HepG2 (cell line): ENCODE results near the gene ABCA2. TPM values are rescaled to one million over a fixed set of nuclear protein-coding genes. Genes with fewer than 3 reads are reported as not detected.
A peak's percentile ranks its signal among the peaks of the same experiment; 100 is the strongest.

Experiments
- FOXP1 ChIP-seq, 2 experiments: fragments of 450-650 bp in 1 of 2; IDR thresholded peaks; 2 replicates each; pipeline ENCODE4 v1.6.1; 2017 to 2018; ENCODE audit warnings: antibody characterized with exemption in 1 of 2
- KLF12 ChIP-seq: sonication (generic); formaldehyde crosslinking; IDR thresholded peaks from 2 replicates; pipeline ENCODE4 v1.4.0; 2020; ENCODE audit warnings: missing genetic modification reagents, borderline replicate concordance
- MED8 ChIP-seq: sonication (generic); formaldehyde crosslinking; IDR thresholded peaks from 2 replicates; pipeline ENCODE4 v1.8.1; 2023; ENCODE audit warnings: mild to moderate bottlenecking, missing genetic modification reagents; ENCODE audit not compliant: insufficient replicate concordance
- MTA3 ChIP-seq: sonication (generic); formaldehyde crosslinking; IDR thresholded peaks from 2 replicates; pipeline ENCODE4 v1.4.0; 2020; ENCODE audit warnings: missing genetic modification reagents
- MXI1 ChIP-seq: IDR thresholded peaks from 3 replicates; pipeline ENCODE4 v1.6.1; 2012; ENCODE audit warnings: low read depth, low read length, inconsistent platforms, borderline replicate concordance
- SATB2 ChIP-seq: sonication (generic); formaldehyde crosslinking; IDR thresholded peaks from 2 replicates; pipeline ENCODE4 v1.5.0; 2020; ENCODE audit warnings: missing genetic modification reagents
- TEAD2 ChIP-seq: sonication (generic); formaldehyde crosslinking; IDR thresholded peaks from 2 replicates; pipeline ENCODE4 v1.9.0; 2021; ENCODE audit warnings: missing genetic modification reagents
- ZFY ChIP-seq: sonication (generic); formaldehyde crosslinking; IDR thresholded peaks from 2 replicates; pipeline ENCODE4 v1.4.0; 2020; ENCODE audit warnings: missing genetic modification reagents
- ZNF777 ChIP-seq: sonication (generic); formaldehyde crosslinking; IDR thresholded peaks from 2 replicates; pipeline ENCODE4 v1.4.0; 2020; ENCODE audit warnings: missing genetic modification reagents
- polyA plus RNA-seq, 8 experiments: library from polyadenylated mRNA; depleted of rRNA in 3 of 8; stranded (reverse) in 7 of 8; unstranded in 1 of 8; fragments of >200 nt; fragmentation: Illumina TruSeq in 4 of 8; extraction: Trizol in 4 of 8; gene quantifications; 2 replicates each; pipeline versions ENCODE4 v1.2.1 to v1.2.3, GENCODE V29; 2011 to 2016; ENCODE audit warnings: low read depth in 4 of 8, missing spikeins in 1 of 8, mixed read lengths in 1 of 8; ENCODE audit not compliant: insufficient read depth in 1 of 8
- total RNA-seq, 5 experiments: library from RNA; depleted of rRNA; stranded (reverse); fragments of >200 nt; fragmentation: Illumina TruSeq; extraction: Trizol; gene quantifications; 2 replicates each; pipeline ENCODE4 v1.2.3, GENCODE V29; 2016; ENCODE audit warnings: low read depth in 1 of 5
- TF ChIP-seq, protein P1 (sequence below), 2 experiments: sonication (generic) in 1 of 2; formaldehyde crosslinking in 1 of 2; IDR thresholded peaks; 2 replicates each; pipeline versions ENCODE4 v1.5.1 to v1.6.1; 2011 to 2020; ENCODE audit warnings: borderline replicate concordance in 1 of 2, low read depth in 1 of 2, low read length in 1 of 2, mild to moderate bottlenecking in 1 of 2, missing genetic modification reagents in 1 of 2, moderate library complexity in 1 of 2
- TF ChIP-seq, protein P2 (sequence below): sonication (generic); formaldehyde crosslinking; IDR thresholded peaks from 2 replicates; pipeline ENCODE4 v1.4.0; 2020; ENCODE audit warnings: missing genetic modification reagents, mild to moderate bottlenecking, borderline replicate concordance
- TF ChIP-seq, protein P3 (sequence below): sonication (generic); formaldehyde crosslinking; IDR thresholded peaks from 2 replicates; pipeline ENCODE4 v1.4.0; 2020; ENCODE audit warnings: missing genetic modification reagents, borderline replicate concordance
- TF ChIP-seq, protein P4 (sequence below): sonication (generic); formaldehyde crosslinking; IDR thresholded peaks from 2 replicates; pipeline ENCODE4 v1.5.0; 2020; ENCODE audit warnings: missing genetic modification reagents
- TF ChIP-seq, protein P5 (sequence below): IDR thresholded peaks from 2 replicates; pipeline ENCODE4 v1.6.1; 2016; ENCODE audit warnings: missing genetic modification reagents, missing compliant biosample characterization
- TF ChIP-seq, protein P6 (sequence below): sonication (generic); formaldehyde crosslinking; IDR thresholded peaks from 2 replicates; pipeline ENCODE4 v1.4.0; 2020; ENCODE audit warnings: missing genetic modification reagents, borderline replicate concordance

The ABCA2 gene
- total and polyA plus RNA-seq, 2 of the 13 experiments (the other 11 are each of a cell fraction or from before 2014, with no cell fraction given), result 2.9 to 19.2 TPM

DNA sequence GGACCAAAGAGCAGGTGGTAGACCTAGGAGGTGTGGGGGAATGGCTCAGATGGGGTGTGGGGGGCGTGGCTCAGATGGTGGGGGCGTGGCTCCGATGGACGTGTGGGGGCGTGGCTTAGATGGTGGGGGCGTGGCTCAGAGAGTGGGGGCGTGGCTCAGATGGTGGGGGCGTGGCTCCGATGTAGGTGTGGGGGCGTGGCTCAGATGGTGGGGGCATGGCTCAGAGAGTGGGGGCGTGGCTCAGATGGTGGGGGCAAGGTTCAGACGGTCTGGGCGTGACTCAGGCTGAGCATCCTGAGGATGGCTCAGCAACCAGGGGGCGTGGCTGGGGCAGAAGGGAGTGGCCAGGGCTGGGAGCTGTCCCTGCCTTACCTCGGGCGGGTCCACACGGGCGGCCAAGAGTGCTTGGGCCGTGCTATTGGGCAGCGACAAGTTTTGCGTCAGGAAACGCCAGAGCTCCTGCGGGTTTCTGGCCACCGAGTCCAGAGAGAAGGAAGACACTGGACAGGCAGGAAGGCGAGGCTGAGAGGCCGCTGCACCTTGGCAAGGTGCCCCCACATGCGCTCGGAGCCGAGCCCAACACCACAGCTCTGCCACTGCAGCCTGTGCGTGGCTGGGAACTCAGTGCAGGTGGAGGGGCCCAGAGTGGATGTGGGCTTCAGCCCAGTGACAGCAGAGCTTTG lies 5.9 kb downstream of the ABCA2 start (continued):
- TF ChIP-seq, protein P1, sequence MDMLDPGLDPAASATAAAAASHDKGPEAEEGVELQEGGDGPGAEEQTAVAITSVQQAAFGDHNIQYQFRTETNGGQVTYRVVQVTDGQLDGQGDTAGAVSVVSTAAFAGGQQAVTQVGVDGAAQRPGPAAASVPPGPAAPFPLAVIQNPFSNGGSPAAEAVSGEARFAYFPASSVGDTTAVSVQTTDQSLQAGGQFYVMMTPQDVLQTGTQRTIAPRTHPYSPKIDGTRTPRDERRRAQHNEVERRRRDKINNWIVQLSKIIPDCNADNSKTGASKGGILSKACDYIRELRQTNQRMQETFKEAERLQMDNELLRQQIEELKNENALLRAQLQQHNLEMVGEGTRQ (IDR thresholded peaks at IDR 0.05; ENCODE audit: low read depth, low read length), result no peak
- TF ChIP-seq, protein P1 (CRISPR knock-in tag; IDR thresholded peaks at IDR 0.05; ENCODE audit: borderline replicate concordance), result peak; percentile 17; the same call in 1 of the 2 replicates
- TF ChIP-seq, protein P2, sequence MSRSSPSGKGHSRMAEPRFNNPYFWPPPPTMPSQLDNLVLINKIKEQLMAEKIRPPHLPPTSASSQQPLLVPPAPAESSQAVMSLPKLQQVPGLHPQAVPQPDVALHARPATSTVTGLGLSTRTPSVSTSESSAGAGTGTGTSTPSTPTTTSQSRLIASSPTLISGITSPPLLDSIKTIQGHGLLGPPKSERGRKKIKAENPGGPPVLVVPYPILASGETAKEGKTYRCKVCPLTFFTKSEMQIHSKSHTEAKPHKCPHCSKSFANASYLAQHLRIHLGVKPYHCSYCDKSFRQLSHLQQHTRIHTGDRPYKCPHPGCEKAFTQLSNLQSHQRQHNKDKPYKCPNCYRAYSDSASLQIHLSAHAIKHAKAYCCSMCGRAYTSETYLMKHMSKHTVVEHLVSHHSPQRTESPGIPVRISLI (CRISPR knock-in tag), result 0 out of 2 replicates have a peak, but pooled peaks have one; percentile 6
- TF ChIP-seq, protein P3, sequence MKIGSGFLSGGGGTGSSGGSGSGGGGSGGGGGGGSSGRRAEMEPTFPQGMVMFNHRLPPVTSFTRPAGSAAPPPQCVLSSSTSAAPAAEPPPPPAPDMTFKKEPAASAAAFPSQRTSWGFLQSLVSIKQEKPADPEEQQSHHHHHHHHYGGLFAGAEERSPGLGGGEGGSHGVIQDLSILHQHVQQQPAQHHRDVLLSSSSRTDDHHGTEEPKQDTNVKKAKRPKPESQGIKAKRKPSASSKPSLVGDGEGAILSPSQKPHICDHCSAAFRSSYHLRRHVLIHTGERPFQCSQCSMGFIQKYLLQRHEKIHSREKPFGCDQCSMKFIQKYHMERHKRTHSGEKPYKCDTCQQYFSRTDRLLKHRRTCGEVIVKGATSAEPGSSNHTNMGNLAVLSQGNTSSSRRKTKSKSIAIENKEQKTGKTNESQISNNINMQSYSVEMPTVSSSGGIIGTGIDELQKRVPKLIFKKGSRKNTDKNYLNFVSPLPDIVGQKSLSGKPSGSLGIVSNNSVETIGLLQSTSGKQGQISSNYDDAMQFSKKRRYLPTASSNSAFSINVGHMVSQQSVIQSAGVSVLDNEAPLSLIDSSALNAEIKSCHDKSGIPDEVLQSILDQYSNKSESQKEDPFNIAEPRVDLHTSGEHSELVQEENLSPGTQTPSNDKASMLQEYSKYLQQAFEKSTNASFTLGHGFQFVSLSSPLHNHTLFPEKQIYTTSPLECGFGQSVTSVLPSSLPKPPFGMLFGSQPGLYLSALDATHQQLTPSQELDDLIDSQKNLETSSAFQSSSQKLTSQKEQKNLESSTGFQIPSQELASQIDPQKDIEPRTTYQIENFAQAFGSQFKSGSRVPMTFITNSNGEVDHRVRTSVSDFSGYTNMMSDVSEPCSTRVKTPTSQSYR (CRISPR knock-in tag), result no peak
- no peak for TF ChIP-seq SATB2 (CRISPR knock-in tag)
- TF ChIP-seq KLF12 (CRISPR knock-in tag), result 0 out of 2 replicates have a peak, but pooled peaks have one; percentile 49
- no peak for TF ChIP-seq MED8 (CRISPR knock-in tag)
- TF ChIP-seq ZNF777 (CRISPR knock-in tag), result no peak
- no peak for TF ChIP-seq FOXP1 (IDR thresholded peaks at IDR 0.05)
- no peak for TF ChIP-seq FOXP1 (CRISPR knock-in tag; IDR thresholded peaks at IDR 0.05)
- TF ChIP-seq, protein P4, sequence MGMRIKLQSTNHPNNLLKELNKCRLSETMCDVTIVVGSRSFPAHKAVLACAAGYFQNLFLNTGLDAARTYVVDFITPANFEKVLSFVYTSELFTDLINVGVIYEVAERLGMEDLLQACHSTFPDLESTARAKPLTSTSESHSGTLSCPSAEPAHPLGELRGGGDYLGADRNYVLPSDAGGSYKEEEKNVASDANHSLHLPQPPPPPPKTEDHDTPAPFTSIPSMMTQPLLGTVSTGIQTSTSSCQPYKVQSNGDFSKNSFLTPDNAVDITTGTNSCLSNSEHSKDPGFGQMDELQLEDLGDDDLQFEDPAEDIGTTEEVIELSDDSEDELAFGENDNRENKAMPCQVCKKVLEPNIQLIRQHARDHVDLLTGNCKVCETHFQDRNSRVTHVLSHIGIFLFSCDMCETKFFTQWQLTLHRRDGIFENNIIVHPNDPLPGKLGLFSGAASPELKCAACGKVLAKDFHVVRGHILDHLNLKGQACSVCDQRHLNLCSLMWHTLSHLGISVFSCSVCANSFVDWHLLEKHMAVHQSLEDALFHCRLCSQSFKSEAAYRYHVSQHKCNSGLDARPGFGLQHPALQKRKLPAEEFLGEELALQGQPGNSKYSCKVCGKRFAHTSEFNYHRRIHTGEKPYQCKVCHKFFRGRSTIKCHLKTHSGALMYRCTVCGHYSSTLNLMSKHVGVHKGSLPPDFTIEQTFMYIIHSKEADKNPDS, result no peak
- TF ChIP-seq, protein P5, sequence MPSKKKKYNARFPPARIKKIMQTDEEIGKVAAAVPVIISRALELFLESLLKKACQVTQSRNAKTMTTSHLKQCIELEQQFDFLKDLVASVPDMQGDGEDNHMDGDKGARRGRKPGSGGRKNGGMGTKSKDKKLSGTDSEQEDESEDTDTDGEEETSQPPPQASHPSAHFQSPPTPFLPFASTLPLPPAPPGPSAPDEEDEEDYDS (CRISPR knock-in tag), result peak; percentile 78; the same call in 1 of the 2 replicates
- no peak for TF ChIP-seq MTA3 (CRISPR knock-in tag)
- no peak for TF ChIP-seq TEAD2 (CRISPR knock-in tag)
- peak; percentile 82; the same call in 1 of the 3 replicates for TF ChIP-seq MXI1
- TF ChIP-seq ZFY, result peak; percentile 19; the same call in 1 of the 2 replicates
- TF ChIP-seq, protein P6, sequence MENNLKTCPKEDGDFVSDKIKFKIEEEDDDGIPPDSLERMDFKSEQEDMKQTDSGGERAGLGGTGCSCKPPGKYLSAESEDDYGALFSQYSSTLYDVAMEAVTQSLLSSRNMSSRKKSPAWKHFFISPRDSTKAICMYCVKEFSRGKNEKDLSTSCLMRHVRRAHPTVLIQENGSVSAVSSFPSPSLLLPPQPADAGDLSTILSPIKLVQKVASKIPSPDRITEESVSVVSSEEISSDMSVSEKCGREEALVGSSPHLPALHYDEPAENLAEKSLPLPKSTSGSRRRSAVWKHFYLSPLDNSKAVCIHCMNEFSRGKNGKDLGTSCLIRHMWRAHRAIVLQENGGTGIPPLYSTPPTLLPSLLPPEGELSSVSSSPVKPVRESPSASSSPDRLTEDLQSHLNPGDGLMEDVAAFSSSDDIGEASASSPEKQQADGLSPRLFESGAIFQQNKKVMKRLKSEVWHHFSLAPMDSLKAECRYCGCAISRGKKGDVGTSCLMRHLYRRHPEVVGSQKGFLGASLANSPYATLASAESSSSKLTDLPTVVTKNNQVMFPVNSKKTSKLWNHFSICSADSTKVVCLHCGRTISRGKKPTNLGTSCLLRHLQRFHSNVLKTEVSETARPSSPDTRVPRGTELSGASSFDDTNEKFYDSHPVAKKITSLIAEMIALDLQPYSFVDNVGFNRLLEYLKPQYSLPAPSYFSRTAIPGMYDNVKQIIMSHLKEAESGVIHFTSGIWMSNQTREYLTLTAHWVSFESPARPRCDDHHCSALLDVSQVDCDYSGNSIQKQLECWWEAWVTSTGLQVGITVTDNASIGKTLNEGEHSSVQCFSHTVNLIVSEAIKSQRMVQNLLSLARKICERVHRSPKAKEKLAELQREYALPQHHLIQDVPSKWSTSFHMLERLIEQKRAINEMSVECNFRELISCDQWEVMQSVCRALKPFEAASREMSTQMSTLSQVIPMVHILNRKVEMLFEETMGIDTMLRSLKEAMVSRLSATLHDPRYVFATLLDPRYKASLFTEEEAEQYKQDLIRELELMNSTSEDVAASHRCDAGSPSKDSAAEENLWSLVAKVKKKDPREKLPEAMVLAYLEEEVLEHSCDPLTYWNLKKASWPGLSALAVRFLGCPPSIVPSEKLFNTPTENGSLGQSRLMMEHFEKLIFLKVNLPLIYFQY (CRISPR knock-in tag), result no peak
